ENCODE measurements around the gene CHPF.

DNA sequence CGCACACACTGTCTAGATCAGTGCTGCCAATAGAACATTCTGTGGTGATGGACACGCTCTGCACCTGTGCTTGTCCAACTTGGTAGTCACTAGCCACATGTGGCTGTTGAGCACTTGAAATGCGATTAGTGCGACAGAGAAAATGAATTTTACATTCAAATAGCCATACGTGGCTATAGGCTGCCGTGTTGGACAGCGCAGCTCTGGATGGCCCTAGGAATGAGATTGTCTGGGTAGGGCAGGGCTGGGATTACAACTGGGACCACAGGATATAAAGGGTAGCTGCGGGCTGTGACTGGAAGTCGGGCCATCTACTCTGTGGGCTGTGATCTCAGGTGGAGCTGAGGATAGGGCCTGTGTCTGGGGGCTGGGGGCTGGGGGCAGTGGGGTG is 24.1 kb downstream of the CHPF start:
- TF ChIP-seq POLR2A (IDR thresholded peaks at IDR 0.05; ENCODE audit: low read depth, low read length) (no peak), TAF1 (IDR thresholded peaks at IDR 0.05; ENCODE audit: borderline replicate concordance, low read depth, low read length) (no peak)
